Measurements from ENCODE around the gene CDH4.

DNA sequence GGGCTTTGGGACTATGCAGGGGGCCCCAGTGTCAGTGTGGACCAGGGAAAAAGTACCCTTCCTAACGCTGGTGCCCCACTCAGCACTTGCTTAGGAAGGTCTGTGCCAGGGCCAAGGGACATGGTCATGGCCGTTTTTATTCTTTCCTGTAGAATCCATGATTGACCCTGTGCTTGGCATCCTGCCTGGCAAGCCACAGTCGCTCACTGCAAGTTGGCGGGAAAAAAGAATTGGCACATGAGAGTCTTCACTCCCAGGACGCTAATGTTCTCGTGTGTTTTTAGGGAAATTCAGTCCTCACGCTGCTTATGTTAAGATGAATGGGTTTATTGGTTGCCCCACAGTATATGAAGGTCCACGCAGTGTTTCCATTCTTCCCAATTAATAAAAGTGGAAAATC lies 253.4 kb downstream of the CDH4 start:
- TF ChIP-seq, protein P1, sequence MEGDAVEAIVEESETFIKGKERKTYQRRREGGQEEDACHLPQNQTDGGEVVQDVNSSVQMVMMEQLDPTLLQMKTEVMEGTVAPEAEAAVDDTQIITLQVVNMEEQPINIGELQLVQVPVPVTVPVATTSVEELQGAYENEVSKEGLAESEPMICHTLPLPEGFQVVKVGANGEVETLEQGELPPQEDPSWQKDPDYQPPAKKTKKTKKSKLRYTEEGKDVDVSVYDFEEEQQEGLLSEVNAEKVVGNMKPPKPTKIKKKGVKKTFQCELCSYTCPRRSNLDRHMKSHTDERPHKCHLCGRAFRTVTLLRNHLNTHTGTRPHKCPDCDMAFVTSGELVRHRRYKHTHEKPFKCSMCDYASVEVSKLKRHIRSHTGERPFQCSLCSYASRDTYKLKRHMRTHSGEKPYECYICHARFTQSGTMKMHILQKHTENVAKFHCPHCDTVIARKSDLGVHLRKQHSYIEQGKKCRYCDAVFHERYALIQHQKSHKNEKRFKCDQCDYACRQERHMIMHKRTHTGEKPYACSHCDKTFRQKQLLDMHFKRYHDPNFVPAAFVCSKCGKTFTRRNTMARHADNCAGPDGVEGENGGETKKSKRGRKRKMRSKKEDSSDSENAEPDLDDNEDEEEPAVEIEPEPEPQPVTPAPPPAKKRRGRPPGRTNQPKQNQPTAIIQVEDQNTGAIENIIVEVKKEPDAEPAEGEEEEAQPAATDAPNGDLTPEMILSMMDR (IDR thresholded peaks at IDR 0.05) = no peak
- TF ChIP-seq POLR2A (IDR thresholded peaks at IDR 0.05) (no peak), POLR2AphosphoS5 (IDR thresholded peaks at IDR 0.05) (no peak)

All from sigmoid colon (tissue), 4 donors.